HG03135 (cell line): ENCODE data around the gene GOLGB1.

Experiments
- ATAC-seq: cut with Tn5 transposase; IDR thresholded peaks from one replicate; pipeline ENCODE4 v1.9.1; 2021; ENCODE audit warnings: mild to moderate bottlenecking, moderate library complexity; ENCODE audit not compliant: unreplicated experiment

The GOLGB1 gene

GRCh38 chr3:121645054-121645453, 104.5 kb downstream of the GOLGB1 start:
- no peak for ATAC-seq

GRCh38 chr3:121642601-121643314, 106.8 kb downstream of the GOLGB1 start:
- ATAC-seq = no peak

- ATAC-seq = no peak
Observed at GRCh38 chr3:121641127-121641526, 108.4 kb downstream of the GOLGB1 start.

GRCh38 chr3:121637922-121638321, 111.6 kb downstream of the GOLGB1 start:
- ATAC-seq = no peak

GRCh38 chr3:121630355-121630754, 119.2 kb downstream of the GOLGB1 start:
- ATAC-seq = no peak

GRCh38 chr3:121629601-121630000, 119.9 kb downstream of the GOLGB1 start:
- ATAC-seq = no peak

- no peak for ATAC-seq
Observed at GRCh38 chr3:121627622-121628021, 121.9 kb downstream of the GOLGB1 start.

GRCh38 chr3:121627211-121627610, 122.3 kb downstream of the GOLGB1 start:
- ATAC-seq = no peak

- no peak for ATAC-seq
Observed at GRCh38 chr3:121626495-121626894, 123.0 kb downstream of the GOLGB1 start.

GRCh38 chr3:121624147-121624899, 125.2 kb downstream of the GOLGB1 start:
- ATAC-seq = no peak

- ATAC-seq = no peak
Observed at GRCh38 chr3:121621491-121621890, 128.1 kb downstream of the GOLGB1 start.

- ATAC-seq = no peak
Observed at GRCh38 chr3:121619691-121620090, 129.8 kb downstream of the GOLGB1 start.
